Thyroid gland (tissue), 4 donors: ENCODE measurements around the gene CTIF. TPM values are rescaled to one million over a fixed set of nuclear protein-coding genes. Genes with fewer than 3 reads are reported as not detected.
A peak's percentile ranks its signal among the peaks of the same experiment; 100 is the strongest.

Experiments
- DNase-seq, 2 donors: peaks; one replicate each; pipeline ENCODE4 v3.0.0-alpha.2; 2019
- H3K27ac ChIP-seq, 3 donors: fragments of 200-600 bp; sonication (generic); 1 replicate in 2 of 3; 2 replicates in 1 of 3; pipeline ENCODE4 v1.5.1; 2016 to 2019; ENCODE audit warnings: mild to moderate bottlenecking in 1 of 3, moderate library complexity in 1 of 3
- H3K27me3 ChIP-seq: fragments of 200-600 bp; sonication (generic); one replicate; pipeline ENCODE4 v1.5.1; 2019
- H3K36me3 ChIP-seq, 2 donors: fragments of 200-600 bp; sonication (generic); one replicate each; pipeline ENCODE4 v1.5.1; 2016 to 2019
- H3K4me1 ChIP-seq, 2 donors: fragments of 200-600 bp; sonication (generic); one replicate each; pipeline ENCODE4 v1.5.1; 2017 to 2019
- H3K4me3 ChIP-seq, 3 donors: fragments of 200-600 bp; sonication (generic); replicated peaks in 1 of 3; 1 replicate in 2 of 3; 2 replicates in 1 of 3; pipeline ENCODE4 v1.5.1; 2016; ENCODE audit warnings: mild to moderate bottlenecking in 1 of 3
- H3K9me3 ChIP-seq: fragments of 200-600 bp; sonication (generic); one replicate; pipeline ENCODE4 v1.5.1; 2017
- CTCF ChIP-seq, 6 experiments: fragments of 200-600 bp in 3 of 6; fragments of 450-650 bp in 3 of 6; sonication (generic) in 3 of 6; IDR thresholded peaks; one replicate each; pipeline ENCODE4 v1.5.1; 2016 to 2019; ENCODE audit warnings: antibody characterized with exemption in 6 of 6, mild to moderate bottlenecking in 2 of 6, inconsistent platforms in 1 of 6, moderate library complexity in 1 of 6
- POLR2A ChIP-seq, 2 donors: fragments of 450-650 bp; IDR thresholded peaks; one replicate each; pipeline ENCODE4 v1.6.1; 2017; ENCODE audit warnings: antibody characterized with exemption in 2 of 2, mild to moderate bottlenecking in 2 of 2, moderate library complexity in 1 of 2
- WGBS, 2 donors: methylation state at CpG; one replicate each; pipeline ENCODE4 v1.1.5; 2017; 5-methylcytosine and 5-hydroxymethylcytosine counted together
- intact Hi-C: fragments of 100-400 bp; cut with DNase I; formaldehyde crosslinking; loops from one replicate; pipeline ENCODE4 v1.15.1; 2023
- total RNA-seq, 4 donors: library from RNA; depleted of rRNA; stranded (reverse); fragments of >200 nt; gene quantifications; one replicate each; pipeline ENCODE4 v1.2.3, GENCODE V29; 2016

CTIF gene
- total RNA-seq, 4 donors from 2014 or later, result 18.7 to 29.8 (median 23.6) TPM

- DNase-seq, result no peak
- no peak overlapping the region for H3K27ac ChIP-seq
- peaks cover 7 to 40% of the 10 kb centered on the region in 2 donors for H3K4me1 ChIP-seq
- intact Hi-C loops, result no loop called here
- WGBS, 2 donors, result 95 to 98% methylated on average over 4 of the region's 4 CpGs
- no peak for TF ChIP-seq CTCF (IDR thresholded peaks at IDR 0.05)
- TF ChIP-seq POLR2A (IDR thresholded peaks at IDR 0.05), result no peak
- no peaks in the 10 kb centered on the region for H3K27me3 ChIP-seq
- H3K4me3 ChIP-seq, result no peak overlapping the region
- no peaks in the 10 kb centered on the region for H3K36me3 ChIP-seq
- H3K9me3 ChIP-seq, result no peaks in the 10 kb centered on the region
These were observed 352.9 kb downstream of the CTIF start for GRCh38 chr18:48891721-48892120.

GRCh38 chr18:48892146-48892855 is 353.5 kb downstream of the CTIF start:
- no peak for DNase-seq
- H3K4me3 ChIP-seq, result no peak overlapping the region
- H3K36me3 ChIP-seq, result no peaks in the 10 kb centered on the region
- no peaks in the 10 kb centered on the region for H3K27me3 ChIP-seq
- TF ChIP-seq CTCF (IDR thresholded peaks at IDR 0.05) (no peak), POLR2A (IDR thresholded peaks at IDR 0.05) (no peak)
- intact Hi-C loops, result no loop called here
- H3K9me3 ChIP-seq, result no peaks in the 10 kb centered on the region
- H3K27ac ChIP-seq, result no peak overlapping the region
- WGBS, 2 donors, result 84 to 93% methylated on average over 17 to 19 of the region's 22 CpGs
- peaks cover 7 to 42% of the 10 kb centered on the region in 2 donors for H3K4me1 ChIP-seq

- intact Hi-C loops, result no loop called here
- Histone ChIP-seq H3K4me3 (no peak overlapping the region), H3K27ac (peak overlapping the region in 1 of 3 donors; percentile 2), H3K36me3 (no peaks in the 10 kb centered on the region), H3K27me3 (no peaks in the 10 kb centered on the region), H3K9me3 (no peaks in the 10 kb centered on the region), H3K4me1 (peaks cover 7 to 38% of the 10 kb centered on the region in 2 donors)
- WGBS, 2 donors, result 61 to 64% methylated on average over 12 to 14 of the region's 14 CpGs
- DNase-seq, result no peak
- TF ChIP-seq POLR2A (IDR thresholded peaks at IDR 0.05) (no peak), CTCF (IDR thresholded peaks at IDR 0.05) (no peak)
These were observed 354.3 kb downstream of the CTIF start for GRCh38 chr18:48893061-48893607.

- Histone ChIP-seq H3K4me3 (no peak overlapping the region), H3K4me1 (peaks cover 7 to 38% of the 10 kb centered on the region in 2 donors), H3K27me3 (no peaks in the 10 kb centered on the region), H3K27ac (peak overlapping the region in 1 of 3 donors; percentile 2), H3K36me3 (no peaks in the 10 kb centered on the region), H3K9me3 (no peaks in the 10 kb centered on the region)
- 77 to 78% methylated on average over 13 to 23 of the region's 25 CpGs for WGBS, 2 donors
- TF ChIP-seq CTCF (IDR thresholded peaks at IDR 0.05), result no peak
- no peak for TF ChIP-seq POLR2A (IDR thresholded peaks at IDR 0.05)
- intact Hi-C loops, result no loop called here
- peak; percentile 26 to 42 for DNase-seq
These were observed 355.1 kb downstream of the CTIF start for GRCh38 chr18:48893608-48894600.
